Measurements from ENCODE around the gene NOCT.
"Not testable (repeated sequence)": the region's sequence is repeated elsewhere in the genome, so short reads cannot be mapped to it uniquely, and the experiment has no call there.

The NOCT gene

DNA sequence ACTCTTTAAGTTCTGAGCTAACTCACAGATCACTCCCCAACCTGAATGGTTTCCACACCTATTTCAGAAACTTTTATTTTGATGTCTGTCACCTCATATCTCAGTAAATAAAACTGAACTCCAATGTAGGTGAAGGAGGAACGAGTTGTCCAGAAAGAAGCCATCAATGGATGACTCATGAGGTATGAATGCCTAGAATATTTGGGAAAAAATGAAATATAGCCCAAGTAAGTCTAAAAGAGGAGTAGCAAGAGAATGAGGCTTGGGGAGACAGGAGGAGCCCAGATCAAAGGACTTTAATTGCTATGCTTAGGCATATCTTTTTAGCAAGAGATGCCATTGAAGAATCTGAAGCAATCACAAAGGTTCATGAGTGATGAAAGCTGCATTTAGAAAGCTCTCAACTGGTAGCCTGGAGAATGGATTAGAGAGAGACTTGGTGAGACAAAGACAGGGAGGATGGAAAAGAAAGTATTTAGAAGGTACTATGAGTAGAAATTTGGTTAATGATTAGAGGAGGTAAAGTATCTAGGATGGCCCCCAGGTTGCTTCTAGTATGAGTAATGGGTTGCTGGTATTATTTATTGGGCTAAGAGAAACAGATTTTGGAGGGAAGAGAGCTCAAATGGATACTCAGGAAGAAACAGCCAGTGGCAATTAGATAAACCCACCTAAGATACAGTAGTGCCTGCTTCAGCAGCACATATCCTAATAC, 39.4 kb downstream of the NOCT start:
- Histone ChIP-seq H3K27ac (ENCODE audit: low read length) (no peak overlapping the region), H3K36me3 (ENCODE audit: control insufficient read depth, low read depth, low read length) (peaks cover 30% of the 10 kb centered on the region)

DNA sequence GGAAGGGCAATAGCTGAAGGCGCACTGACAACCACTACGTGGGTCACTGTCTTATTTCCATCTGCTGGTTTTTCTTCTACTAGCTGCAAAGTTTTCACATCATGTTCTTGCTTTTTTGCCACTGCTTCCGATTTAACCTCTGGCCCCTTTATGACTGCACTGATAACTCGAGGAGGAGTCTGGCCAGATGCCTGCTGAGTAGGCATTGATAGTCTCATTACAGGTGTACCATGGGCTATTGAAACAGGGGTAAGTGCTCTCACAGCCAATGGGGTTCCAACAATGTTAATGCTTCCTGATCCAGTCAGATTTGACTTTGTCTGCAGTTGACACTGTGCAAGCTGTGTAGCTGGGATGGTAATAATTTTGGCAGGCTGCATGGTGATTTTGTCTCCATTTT, 43.4 kb downstream of the NOCT start:
- H3K4me1 ChIP-seq (ENCODE audit: control insufficient read depth, low read depth, low read length); H3K4me3 ChIP-seq (ENCODE audit: low read length); H3K27me3 ChIP-seq (ENCODE audit: control insufficient read depth, insufficient read depth, low read length); H3K9ac ChIP-seq (ENCODE audit: low read length); H3K27ac ChIP-seq (ENCODE audit: low read length); H3K9me3 ChIP-seq (ENCODE audit: control insufficient read depth, low read depth, low read length): not testable (repeated sequence)
- peaks cover 51% of the 10 kb centered on the region for H3K36me3 ChIP-seq (ENCODE audit: control insufficient read depth, low read depth, low read length)

More for the DNA sequence above, 39.4 kb downstream of the NOCT start:
- Histone ChIP-seq H3K9me3 (ENCODE audit: control insufficient read depth, low read depth, low read length) (no peaks in the 10 kb centered on the region), H3K4me1 (ENCODE audit: control insufficient read depth, low read depth, low read length) (peaks cover 5% of the 10 kb centered on the region), H3K9ac (ENCODE audit: low read length) (no peak overlapping the region), H3K27me3 (ENCODE audit: control insufficient read depth, insufficient read depth, low read length) (no peaks in the 10 kb centered on the region), H3K4me3 (ENCODE audit: low read length) (no peak overlapping the region)

DNA sequence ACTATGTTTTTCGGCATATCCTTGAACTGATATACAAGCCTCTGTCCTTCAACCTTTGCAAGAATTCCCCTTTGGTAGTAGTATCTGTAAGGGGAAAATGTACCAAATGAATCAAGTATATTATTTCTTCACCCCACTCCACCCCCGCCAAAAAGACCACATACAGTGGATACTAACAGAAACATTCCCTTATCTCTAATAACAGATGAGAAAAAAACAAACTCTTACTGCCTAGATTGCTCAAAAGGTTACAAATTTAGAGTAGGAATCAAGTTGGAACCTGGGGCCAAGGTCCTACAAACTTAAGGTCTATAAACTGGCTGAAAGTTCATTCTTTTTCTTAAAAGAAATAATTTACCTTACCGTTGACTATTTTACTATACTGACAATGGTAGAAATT, 45.0 kb downstream of the NOCT start:
- Histone ChIP-seq H3K9me3 (ENCODE audit: control insufficient read depth, low read depth, low read length) (no peaks in the 10 kb centered on the region), H3K27me3 (ENCODE audit: control insufficient read depth, insufficient read depth, low read length) (no peaks in the 10 kb centered on the region), H3K36me3 (ENCODE audit: control insufficient read depth, low read depth, low read length) (peaks cover 51% of the 10 kb centered on the region), H3K4me1 (ENCODE audit: control insufficient read depth, low read depth, low read length) (no peaks in the 10 kb centered on the region), H3K9ac (ENCODE audit: low read length) (no peak overlapping the region), H3K27ac (ENCODE audit: low read length) (no peak overlapping the region), H3K4me3 (ENCODE audit: low read length) (no peak overlapping the region)

DNA sequence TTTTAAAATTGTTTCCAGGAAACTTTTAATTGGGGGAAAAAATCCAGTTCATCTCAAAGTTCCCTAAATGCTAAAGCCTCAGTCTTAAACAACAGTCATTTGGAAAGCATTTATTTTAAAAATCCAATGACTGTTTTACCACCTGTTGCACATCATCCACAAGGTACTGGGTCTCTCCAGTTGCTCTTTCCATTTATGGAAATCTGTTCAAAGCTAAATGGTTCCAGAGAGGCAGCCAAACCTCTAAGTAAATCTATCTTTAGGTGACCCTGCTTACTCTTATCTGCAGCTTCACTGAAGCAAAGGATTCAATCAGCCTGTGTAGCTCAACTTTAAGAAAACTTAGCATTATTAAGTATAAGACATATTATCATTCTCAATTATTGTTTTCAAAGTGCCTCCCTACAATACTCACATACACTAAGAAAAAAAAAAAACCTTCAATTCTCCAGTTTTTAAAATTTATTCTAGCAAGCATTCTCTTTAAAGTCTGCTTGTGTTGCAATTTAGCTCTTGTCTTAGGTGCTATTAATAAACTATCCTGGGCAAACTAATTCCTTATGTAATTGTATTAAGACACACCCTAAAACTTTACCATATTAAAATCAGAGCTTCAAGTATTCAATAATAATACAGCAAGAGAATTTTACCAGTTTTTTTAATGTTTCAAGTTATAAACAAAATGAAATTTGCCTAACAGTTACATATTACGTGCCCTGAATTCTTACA, 60.6 kb downstream of the NOCT start:
- H3K27ac ChIP-seq (ENCODE audit: low read length) = no peak overlapping the region
- no peaks in the 10 kb centered on the region for H3K9me3 ChIP-seq (ENCODE audit: control insufficient read depth, low read depth, low read length)
- peaks cover 20% of the 10 kb centered on the region for H3K36me3 ChIP-seq (ENCODE audit: control insufficient read depth, low read depth, low read length)
- H3K27me3 ChIP-seq (ENCODE audit: control insufficient read depth, insufficient read depth, low read length) = no peaks in the 10 kb centered on the region
- no peak overlapping the region for H3K4me3 ChIP-seq (ENCODE audit: low read length)
- no peaks in the 10 kb centered on the region for H3K4me1 ChIP-seq (ENCODE audit: control insufficient read depth, low read depth, low read length)
- no peak overlapping the region for H3K9ac ChIP-seq (ENCODE audit: low read length)

DNA sequence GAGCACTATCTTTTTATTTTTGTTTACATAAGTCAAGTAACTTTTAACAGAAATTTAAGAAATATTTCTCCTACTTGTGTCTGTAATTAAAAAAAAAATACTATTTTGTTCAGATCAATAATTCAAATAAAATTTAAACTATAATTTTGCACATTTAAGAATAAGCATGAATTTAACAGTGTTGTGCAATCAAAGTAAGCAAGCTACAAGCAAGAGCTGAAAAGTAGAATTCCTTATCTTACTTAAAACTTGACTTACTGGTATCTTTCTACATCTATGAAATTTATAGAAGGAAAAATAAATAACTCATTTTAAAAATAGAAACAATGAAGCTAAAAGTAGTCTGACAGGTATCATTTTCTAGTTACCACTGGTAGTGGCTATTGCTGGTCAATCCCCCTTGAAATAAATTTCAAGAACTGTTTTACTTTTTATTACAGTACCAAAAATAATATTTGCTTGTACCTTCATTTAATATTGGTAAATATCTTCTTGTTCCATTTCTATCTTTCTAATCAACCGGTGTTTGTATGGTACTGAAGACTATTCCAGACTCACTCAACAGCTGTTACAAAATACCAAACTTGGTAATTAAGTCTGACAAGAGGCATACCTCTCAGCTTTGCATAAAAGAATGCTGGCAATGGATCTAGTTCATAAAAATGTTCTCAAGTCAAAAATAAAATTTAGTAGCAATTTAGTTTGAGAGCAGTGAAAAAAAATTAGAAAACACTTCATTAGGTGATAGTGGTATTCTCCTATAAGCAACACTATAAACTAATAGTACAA, 62.2 kb downstream of the NOCT start:
- H3K36me3 ChIP-seq (ENCODE audit: control insufficient read depth, low read depth, low read length) = peaks cover 6% of the 10 kb centered on the region
- no peaks in the 10 kb centered on the region for H3K27me3 ChIP-seq (ENCODE audit: control insufficient read depth, insufficient read depth, low read length)
- H3K4me1 ChIP-seq (ENCODE audit: control insufficient read depth, low read depth, low read length) = peaks cover 7% of the 10 kb centered on the region
- H3K4me3 ChIP-seq (ENCODE audit: low read length) = no peak overlapping the region
- no peak overlapping the region for H3K27ac ChIP-seq (ENCODE audit: low read length)
- no peak overlapping the region for H3K9ac ChIP-seq (ENCODE audit: low read length)
- H3K9me3 ChIP-seq (ENCODE audit: control insufficient read depth, low read depth, low read length) = no peaks in the 10 kb centered on the region

DNA sequence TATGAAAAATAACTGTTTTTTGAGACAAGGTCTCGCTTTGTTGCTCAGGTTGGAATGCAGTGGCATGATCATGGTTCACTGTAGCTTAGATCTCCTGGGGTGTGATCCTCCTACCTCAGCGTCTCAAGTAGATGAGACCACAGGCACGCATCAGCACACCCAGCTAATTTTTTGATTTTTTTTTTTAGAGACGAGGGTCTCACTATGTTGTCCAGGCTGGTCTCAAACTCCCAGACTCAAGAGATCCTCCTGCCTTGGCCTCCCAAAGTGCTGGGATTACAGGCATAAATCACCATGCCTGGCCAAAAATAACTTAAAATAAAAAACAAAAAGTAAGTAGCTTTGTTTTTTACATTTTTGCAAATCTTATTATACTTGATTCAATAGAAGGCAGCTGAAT, 63.3 kb downstream of the NOCT start:
- Histone ChIP-seq H3K4me3 (ENCODE audit: low read length) (no peak overlapping the region), H3K9me3 (ENCODE audit: control insufficient read depth, low read depth, low read length) (no peaks in the 10 kb centered on the region), H3K27ac (ENCODE audit: low read length) (no peak overlapping the region), H3K4me1 (ENCODE audit: control insufficient read depth, low read depth, low read length) (peaks cover 7% of the 10 kb centered on the region), H3K36me3 (ENCODE audit: control insufficient read depth, low read depth, low read length) (no peaks in the 10 kb centered on the region), H3K27me3 (ENCODE audit: control insufficient read depth, insufficient read depth, low read length) (no peaks in the 10 kb centered on the region), H3K9ac (ENCODE audit: low read length) (no peak overlapping the region)

DNA sequence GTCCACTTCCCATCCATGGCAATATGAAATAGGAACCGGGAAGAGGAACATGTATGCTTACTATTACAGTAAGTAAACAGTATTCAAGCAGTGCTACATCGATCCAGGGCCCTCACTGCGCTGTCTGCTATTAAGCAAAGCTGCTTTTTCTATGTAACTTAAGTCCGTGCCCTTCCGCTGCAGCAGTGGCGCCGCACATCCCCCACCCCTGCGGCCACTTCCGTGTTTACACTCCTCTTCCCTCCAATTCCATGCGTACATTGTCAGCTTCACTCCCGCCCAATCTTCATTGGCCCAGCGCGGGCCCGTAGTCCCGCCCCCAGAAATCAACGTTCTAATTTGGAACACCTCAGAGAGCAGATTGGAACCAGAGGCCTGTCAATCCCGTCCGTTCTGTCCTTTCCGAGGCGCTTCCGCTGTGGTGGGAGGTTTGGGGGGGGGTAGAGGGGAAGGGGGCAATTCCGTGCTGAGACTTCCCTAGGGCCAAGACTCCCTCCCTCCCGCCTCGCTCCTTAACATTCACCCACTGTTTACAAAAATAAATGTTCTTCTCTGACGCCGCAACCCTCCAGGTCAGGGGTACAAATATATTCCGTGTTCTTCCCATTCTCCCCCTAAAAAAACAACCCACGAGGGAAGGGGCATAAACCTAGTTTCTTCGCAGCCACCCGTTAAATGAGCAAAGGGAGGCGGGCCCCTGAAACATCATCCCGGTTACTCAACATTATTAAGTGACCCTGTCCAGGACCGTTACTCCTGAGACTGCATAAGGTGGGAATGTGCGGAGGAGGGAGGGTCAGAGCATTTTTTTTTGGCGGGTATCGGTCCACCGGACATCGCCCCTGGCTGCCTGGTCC, 67.4 kb downstream of the NOCT start:
- peaks cover 17% of the 10 kb centered on the region for H3K4me1 ChIP-seq (ENCODE audit: control insufficient read depth, low read depth, low read length)
- peak overlapping the region; percentile 82 for H3K9ac ChIP-seq (ENCODE audit: low read length)
- peak overlapping the region; percentile 96 for H3K4me3 ChIP-seq (ENCODE audit: low read length)
- peak overlapping the region; percentile 71 for H3K27ac ChIP-seq (ENCODE audit: low read length)
- no peaks in the 10 kb centered on the region for H3K36me3 ChIP-seq (ENCODE audit: control insufficient read depth, low read depth, low read length)
- no peaks in the 10 kb centered on the region for H3K9me3 ChIP-seq (ENCODE audit: control insufficient read depth, low read depth, low read length)
- H3K27me3 ChIP-seq (ENCODE audit: control insufficient read depth, insufficient read depth, low read length) = no peaks in the 10 kb centered on the region

DNA sequence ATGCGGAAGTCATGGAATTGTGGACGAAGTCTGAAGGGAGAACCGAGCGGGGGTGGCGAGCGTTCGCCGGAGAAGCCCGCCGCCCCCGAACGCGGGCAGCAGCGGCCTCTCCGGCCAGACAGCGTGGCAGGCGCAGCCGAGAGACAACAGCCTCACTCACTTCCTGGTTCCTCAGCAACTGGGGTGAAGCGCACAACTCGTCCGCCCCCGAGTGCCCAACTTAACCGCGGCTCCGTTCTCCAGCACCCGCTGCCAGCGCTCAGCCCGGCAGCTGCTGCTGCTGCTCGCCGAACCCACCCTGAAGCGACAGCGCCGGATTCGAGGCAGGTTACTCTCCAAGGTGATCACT, 68.0 kb downstream of the NOCT start:
- Histone ChIP-seq H3K36me3 (ENCODE audit: control insufficient read depth, low read depth, low read length) (no peaks in the 10 kb centered on the region), H3K27ac (ENCODE audit: low read length) (peak overlapping the region; percentile 78), H3K27me3 (ENCODE audit: control insufficient read depth, insufficient read depth, low read length) (no peaks in the 10 kb centered on the region), H3K4me3 (ENCODE audit: low read length) (peak overlapping the region; percentile 96), H3K9ac (ENCODE audit: low read length) (peak overlapping the region; percentile 82), H3K4me1 (ENCODE audit: control insufficient read depth, low read depth, low read length) (peaks cover 17% of the 10 kb centered on the region), H3K9me3 (ENCODE audit: control insufficient read depth, low read depth, low read length) (no peaks in the 10 kb centered on the region)

DNA sequence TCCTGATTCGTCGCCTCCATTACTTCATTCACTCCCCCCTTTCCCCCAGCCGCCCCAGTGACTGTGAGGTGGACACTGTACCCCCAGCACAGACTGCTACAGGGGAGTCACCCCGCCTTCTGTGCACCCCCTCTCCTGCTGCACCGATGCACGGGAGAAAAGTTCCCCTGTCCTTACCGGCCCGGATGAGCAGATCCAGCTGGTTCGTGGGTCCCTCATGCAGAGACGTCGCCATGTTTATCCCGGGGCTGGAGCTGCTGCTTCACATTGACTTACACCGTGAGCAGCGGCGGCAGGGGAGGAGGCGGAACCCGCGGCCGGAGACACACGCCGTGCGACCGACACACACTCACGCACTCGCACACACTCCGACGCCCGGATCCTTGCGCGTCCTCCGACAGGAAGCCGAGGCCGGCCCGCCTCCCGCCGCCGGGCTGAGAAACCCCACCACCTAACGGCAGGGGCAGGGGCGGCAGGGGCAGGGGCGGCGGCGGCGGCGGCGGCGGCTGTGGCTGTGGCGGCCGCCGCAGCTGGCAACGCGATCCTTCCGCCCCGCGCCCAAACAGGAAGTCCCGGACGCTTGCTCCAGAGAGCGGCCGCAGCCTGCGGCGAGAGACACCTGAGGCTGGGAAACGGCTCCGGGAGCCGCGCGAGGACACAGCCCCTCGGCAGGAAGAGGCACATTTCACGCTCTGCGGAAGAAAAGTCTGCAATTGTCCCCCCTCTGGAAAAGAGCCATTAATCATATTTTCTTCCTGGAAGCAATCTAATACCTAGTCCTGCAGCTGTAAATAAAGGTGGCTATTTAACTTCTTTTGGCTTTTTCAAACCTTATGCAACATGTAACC, 68.6 kb downstream of the NOCT start:
- Histone ChIP-seq H3K4me3 (ENCODE audit: low read length) (peak overlapping the region; percentile 96), H3K27me3 (ENCODE audit: control insufficient read depth, insufficient read depth, low read length) (no peaks in the 10 kb centered on the region), H3K4me1 (ENCODE audit: control insufficient read depth, low read depth, low read length) (peaks cover 17% of the 10 kb centered on the region), H3K9me3 (ENCODE audit: control insufficient read depth, low read depth, low read length) (no peaks in the 10 kb centered on the region), H3K27ac (ENCODE audit: low read length) (peak overlapping the region; percentile 81), H3K36me3 (ENCODE audit: control insufficient read depth, low read depth, low read length) (no peaks in the 10 kb centered on the region), H3K9ac (ENCODE audit: low read length) (peak overlapping the region; percentile 82)

DNA sequence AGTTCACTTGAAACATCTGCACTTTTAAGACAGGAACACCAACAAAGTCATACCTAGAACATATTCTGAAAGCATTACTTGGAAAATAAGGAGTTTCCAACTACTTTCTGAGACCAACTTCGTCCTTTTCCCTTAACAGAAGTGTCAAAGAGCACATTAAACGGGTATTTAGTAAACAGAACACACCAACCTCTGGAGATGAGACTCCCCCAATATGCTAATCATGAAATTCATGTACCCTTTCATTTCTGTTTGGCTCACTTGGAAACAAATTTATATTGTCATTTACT, 69.2 kb downstream of the NOCT start:
- Histone ChIP-seq H3K4me3 (ENCODE audit: low read length) (peak overlapping the region; percentile 96), H3K27ac (ENCODE audit: low read length) (peak overlapping the region; percentile 81), H3K4me1 (ENCODE audit: control insufficient read depth, low read depth, low read length) (peaks cover 17% of the 10 kb centered on the region), H3K9me3 (ENCODE audit: control insufficient read depth, low read depth, low read length) (no peaks in the 10 kb centered on the region), H3K36me3 (ENCODE audit: control insufficient read depth, low read depth, low read length) (no peaks in the 10 kb centered on the region), H3K9ac (ENCODE audit: low read length) (peak overlapping the region; percentile 82), H3K27me3 (ENCODE audit: control insufficient read depth, insufficient read depth, low read length) (no peaks in the 10 kb centered on the region)

Measured in iPS-18a (cell line).